Chondrocyte (in vitro differentiated cells): ENCODE measurements around the gene WWOX. TPM values are rescaled to one million over a fixed set of nuclear protein-coding genes. Genes with fewer than 3 reads are reported as not detected.

ENCODE experiments used
- DNase-seq: peaks from one replicate; pipeline ENCODE4 v3.0.0; 2021; ENCODE audit warnings: mixed read lengths, low spot score
- H3K27ac Mint-ChIP-seq: one replicate; pipeline ENCODE4 v1.8.0; 2021; ENCODE audit warnings: mild to moderate bottlenecking, moderate library complexity, mixed read lengths; ENCODE audit not compliant: unreplicated experiment
- H3K27me3 Mint-ChIP-seq: 2 replicates; pipeline ENCODE4 v1.8.0; 2021; ENCODE audit warnings: low read depth, mixed read lengths
- H3K36me3 Mint-ChIP-seq: 2 replicates; pipeline ENCODE4 v1.8.0; 2021; ENCODE audit warnings: low read depth, mixed read lengths
- H3K4me1 Mint-ChIP-seq: 2 replicates; pipeline ENCODE4 v1.8.0; 2021; ENCODE audit warnings: low read depth, mild to moderate bottlenecking, mixed read lengths
- H3K4me3 Mint-ChIP-seq: one replicate; pipeline ENCODE4 v1.8.0; 2021; ENCODE audit warnings: mild to moderate bottlenecking, moderate library complexity, mixed read lengths; ENCODE audit not compliant: unreplicated experiment
- H3K9me3 Mint-ChIP-seq: 2 replicates; pipeline ENCODE4 v1.8.0; 2021; ENCODE audit warnings: low read depth, mixed read lengths
- total RNA-seq: library from RNA; stranded (reverse); gene quantifications from 3 replicates; pipeline ENCODE4 v1.2.1, GENCODE V29; 2021
- TF ChIP-seq, protein P1 (sequence below): fragments of 200-600 bp; sonication (generic); IDR thresholded peaks from 2 replicates; pipeline ENCODE4 v1.5.0; 2021; ENCODE audit warnings: antibody characterized with exemption, mild to moderate bottlenecking, moderate library complexity

WWOX gene
- total RNA-seq, 1 donor from 2014 or later = 12.1 TPM

DNA sequence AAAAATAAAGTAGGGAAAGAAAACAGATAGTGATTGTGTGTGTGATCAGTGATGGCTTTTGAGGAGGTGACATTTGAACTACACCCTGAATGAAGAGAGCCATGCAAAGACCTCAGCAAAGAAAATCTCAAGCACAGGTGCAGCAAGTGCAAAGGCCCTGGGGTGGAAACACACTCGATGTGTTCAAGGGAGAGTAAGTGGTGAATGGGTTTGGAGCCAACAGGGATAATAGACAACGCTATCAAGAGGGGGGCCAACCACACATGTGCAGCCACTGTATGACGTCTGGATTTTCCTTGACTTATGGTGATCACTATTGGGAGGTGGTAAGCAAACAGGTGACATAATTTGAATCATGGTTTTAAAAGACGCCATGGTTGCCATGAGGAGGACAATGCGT lies 564.2 kb downstream of the WWOX start:
- Mint-ChIP-seq H3K36me3 (no peaks in the 10 kb centered on the region), H3K4me1 (no peaks in the 10 kb centered on the region), H3K9me3 (no peaks in the 10 kb centered on the region)

DNA sequence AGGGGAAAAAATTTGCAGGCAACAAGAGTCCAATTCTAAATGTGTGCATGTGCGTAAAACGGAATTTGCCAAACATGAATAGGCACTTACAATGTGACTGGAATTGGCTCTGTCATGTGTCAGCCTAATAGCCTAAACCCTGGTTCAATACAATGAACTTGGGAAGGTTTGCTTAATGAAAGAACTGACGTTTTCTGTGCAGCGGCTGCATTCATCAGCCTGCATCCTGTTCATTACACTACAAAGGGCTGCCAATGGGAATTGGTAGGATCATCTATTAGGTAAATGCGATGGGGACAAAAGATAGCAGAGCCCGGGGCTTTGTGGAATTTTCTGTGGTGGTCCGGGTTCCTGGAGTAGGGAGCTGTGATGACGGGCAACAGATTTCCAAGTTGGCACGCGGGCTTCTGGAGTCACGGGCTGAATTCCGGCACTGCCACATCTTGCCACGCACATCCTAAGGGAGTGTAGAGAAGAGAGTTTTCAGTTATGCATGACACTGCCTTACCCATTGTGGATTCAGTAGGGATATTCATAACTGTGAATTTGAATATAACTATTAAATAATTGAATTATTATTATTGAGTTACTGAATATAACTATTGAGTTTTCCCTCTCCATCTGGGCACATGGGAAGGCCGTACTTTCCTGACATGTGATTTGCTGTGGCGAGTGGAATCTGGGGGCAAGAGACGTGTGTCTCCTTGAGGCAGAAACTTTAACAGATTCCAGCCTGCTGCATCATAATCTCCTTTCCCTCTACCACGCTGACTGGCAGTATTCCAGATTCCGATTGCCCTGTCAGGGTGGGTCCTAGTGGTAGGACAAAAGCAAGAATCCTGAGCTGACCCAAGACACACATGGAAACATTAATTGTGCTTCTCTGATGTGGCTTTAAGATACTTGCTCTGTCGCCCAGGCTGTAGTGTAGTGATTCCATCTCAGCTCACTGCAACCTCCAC lies 565.6 kb downstream of the WWOX start:
- H3K4me3 Mint-ChIP-seq = no peak overlapping the region
- H3K4me1 Mint-ChIP-seq = peaks cover 10% of the 10 kb centered on the region
- H3K9me3 Mint-ChIP-seq = no peaks in the 10 kb centered on the region
- no peak for DNase-seq
- no peaks in the 10 kb centered on the region for H3K27me3 Mint-ChIP-seq
- no peak overlapping the region for H3K27ac Mint-ChIP-seq
- H3K36me3 Mint-ChIP-seq = no peaks in the 10 kb centered on the region
- TF ChIP-seq, protein P1, sequence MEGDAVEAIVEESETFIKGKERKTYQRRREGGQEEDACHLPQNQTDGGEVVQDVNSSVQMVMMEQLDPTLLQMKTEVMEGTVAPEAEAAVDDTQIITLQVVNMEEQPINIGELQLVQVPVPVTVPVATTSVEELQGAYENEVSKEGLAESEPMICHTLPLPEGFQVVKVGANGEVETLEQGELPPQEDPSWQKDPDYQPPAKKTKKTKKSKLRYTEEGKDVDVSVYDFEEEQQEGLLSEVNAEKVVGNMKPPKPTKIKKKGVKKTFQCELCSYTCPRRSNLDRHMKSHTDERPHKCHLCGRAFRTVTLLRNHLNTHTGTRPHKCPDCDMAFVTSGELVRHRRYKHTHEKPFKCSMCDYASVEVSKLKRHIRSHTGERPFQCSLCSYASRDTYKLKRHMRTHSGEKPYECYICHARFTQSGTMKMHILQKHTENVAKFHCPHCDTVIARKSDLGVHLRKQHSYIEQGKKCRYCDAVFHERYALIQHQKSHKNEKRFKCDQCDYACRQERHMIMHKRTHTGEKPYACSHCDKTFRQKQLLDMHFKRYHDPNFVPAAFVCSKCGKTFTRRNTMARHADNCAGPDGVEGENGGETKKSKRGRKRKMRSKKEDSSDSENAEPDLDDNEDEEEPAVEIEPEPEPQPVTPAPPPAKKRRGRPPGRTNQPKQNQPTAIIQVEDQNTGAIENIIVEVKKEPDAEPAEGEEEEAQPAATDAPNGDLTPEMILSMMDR = no peak

More for the DNA sequence above, 564.2 kb downstream of the WWOX start:
- no peaks in the 10 kb centered on the region for H3K27me3 Mint-ChIP-seq
- H3K27ac Mint-ChIP-seq = no peak overlapping the region
- no peak for DNase-seq
- TF ChIP-seq, protein P1 = no peak
- no peak overlapping the region for H3K4me3 Mint-ChIP-seq

DNA sequence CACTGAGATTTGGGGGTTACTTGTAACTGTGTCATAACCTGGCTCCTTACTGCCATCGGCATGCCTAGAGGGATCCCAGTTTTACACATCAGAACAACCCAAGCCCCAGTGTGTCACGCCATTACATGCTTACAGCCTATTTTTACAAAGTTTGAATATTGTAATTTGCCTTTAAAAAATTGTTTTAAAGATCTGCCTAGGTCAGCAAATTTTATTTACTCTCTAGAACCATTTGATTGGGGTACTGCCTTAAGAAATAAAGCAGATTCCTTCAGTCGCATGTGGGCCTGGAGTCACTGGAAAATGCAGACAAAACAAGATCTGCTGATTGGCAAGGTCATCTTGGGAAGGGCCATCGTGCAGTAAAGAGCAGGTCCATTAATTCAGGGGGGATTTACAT lies 566.9 kb downstream of the WWOX start:
- DNase-seq = no peak
- Mint-ChIP-seq H3K27ac (no peak overlapping the region), H3K4me3 (no peak overlapping the region), H3K27me3 (no peaks in the 10 kb centered on the region), H3K36me3 (no peaks in the 10 kb centered on the region), H3K4me1 (peaks cover 12% of the 10 kb centered on the region), H3K9me3 (no peaks in the 10 kb centered on the region)
- TF ChIP-seq, protein P1 = no peak

DNA sequence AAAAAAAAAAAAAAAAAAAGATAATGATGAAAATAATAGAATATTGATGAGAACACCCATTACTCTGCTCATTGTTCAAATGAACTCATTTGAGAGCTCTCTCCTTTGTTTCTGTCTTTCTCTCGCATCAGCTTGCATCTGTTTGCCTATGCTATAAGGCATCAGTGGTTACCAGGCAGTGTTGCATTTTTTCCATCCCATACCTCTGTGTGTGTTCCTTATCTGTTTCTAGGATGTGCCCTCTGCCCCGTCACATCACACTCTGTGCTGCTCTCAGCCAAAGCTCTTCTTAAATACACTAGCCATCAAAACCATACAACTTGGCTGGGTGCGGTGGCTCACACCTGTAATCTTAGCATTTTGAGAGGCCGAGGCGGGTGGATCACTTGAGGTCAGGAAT lies 568.2 kb downstream of the WWOX start:
- Mint-ChIP-seq H3K27ac (no peak overlapping the region), H3K9me3 (no peaks in the 10 kb centered on the region)
- TF ChIP-seq, protein P1 = no peak

DNA sequence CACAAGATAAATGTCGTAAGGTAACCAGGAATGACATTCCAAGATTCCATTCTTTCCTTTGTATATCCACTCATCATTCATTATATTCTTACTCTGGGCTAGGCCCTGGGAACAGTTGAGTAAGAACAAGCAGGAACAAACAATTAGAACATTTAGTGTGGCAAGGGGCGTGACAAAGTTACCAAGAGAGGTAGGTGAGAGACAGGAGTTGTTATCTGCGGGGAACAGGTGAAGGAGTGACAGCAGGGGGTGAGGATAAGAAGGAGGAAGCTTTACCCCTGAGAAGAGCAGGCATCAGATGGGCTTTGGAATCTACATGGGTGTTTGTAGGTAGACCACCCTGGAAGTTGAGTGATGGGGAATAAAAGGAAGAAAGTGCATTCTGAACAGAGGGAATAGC lies 568.9 kb downstream of the WWOX start:
- Mint-ChIP-seq H3K4me3 (no peak overlapping the region), H3K27me3 (no peaks in the 10 kb centered on the region), H3K36me3 (no peaks in the 10 kb centered on the region), H3K4me1 (peaks cover 12% of the 10 kb centered on the region), H3K9me3 (no peaks in the 10 kb centered on the region), H3K27ac (no peak overlapping the region)
- no peak for DNase-seq
- TF ChIP-seq, protein P1 = no peak

More for the DNA sequence above, 568.2 kb downstream of the WWOX start:
- peaks cover 12% of the 10 kb centered on the region for H3K4me1 Mint-ChIP-seq
- H3K27me3 Mint-ChIP-seq = no peaks in the 10 kb centered on the region
- no peak for DNase-seq
- H3K4me3 Mint-ChIP-seq = no peak overlapping the region
- no peaks in the 10 kb centered on the region for H3K36me3 Mint-ChIP-seq
